Measurements from ENCODE around the gene PRAMEF1.

DNA sequence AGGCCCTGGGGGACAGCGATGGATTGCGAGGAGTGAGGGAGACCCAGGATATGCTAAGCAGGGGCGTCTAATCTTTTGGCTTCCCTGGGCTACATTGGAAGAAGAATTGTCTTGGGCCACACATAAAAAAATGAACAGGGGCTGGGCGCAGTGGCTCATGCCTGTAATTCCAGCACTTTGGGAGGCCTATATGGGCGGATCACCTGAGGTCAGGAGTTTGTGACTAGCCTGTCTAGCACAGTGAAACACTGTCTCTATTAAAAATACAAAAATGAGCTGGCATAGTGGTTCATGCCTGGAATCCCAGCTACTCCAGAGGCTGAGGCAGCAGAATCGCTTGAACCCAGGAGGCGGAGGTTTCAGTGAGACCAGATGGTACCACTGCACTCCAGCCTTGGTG, 28.4 kb upstream of the PRAMEF1 start:
- TF ChIP-seq, protein P1, sequence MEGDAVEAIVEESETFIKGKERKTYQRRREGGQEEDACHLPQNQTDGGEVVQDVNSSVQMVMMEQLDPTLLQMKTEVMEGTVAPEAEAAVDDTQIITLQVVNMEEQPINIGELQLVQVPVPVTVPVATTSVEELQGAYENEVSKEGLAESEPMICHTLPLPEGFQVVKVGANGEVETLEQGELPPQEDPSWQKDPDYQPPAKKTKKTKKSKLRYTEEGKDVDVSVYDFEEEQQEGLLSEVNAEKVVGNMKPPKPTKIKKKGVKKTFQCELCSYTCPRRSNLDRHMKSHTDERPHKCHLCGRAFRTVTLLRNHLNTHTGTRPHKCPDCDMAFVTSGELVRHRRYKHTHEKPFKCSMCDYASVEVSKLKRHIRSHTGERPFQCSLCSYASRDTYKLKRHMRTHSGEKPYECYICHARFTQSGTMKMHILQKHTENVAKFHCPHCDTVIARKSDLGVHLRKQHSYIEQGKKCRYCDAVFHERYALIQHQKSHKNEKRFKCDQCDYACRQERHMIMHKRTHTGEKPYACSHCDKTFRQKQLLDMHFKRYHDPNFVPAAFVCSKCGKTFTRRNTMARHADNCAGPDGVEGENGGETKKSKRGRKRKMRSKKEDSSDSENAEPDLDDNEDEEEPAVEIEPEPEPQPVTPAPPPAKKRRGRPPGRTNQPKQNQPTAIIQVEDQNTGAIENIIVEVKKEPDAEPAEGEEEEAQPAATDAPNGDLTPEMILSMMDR (IDR thresholded peaks at IDR 0.05; ENCODE audit: poor library complexity, severe bottlenecking): no peak
- TF ChIP-seq EZH2 (IDR thresholded peaks at IDR 0.05; ENCODE audit: borderline replicate concordance, insufficient read depth, low read length, poor library complexity, severe bottlenecking): no peak

Data from neural cell (in vitro differentiated cells).